AG04449 (cell line): Measurements from ENCODE around the gene SHE.

Experiments
- CTCF ChIA-PET: fragments of 350-600 bp; formaldehyde crosslinking; extraction: SDS; loops from one replicate; lab custom pipeline; 2021; ENCODE audit warnings: antibody characterized with exemption; lab: Yijun Ruan, JAX
- POLR2A ChIA-PET: fragments of 400-600, 350-600 bp; formaldehyde crosslinking; extraction: SDS; loops from one replicate; lab custom pipeline; 2020; ENCODE audit warnings: antibody characterized with exemption, inconsistent platforms; lab: Yijun Ruan, JAX
- DNase-seq: peaks from one replicate; pipeline ENCODE4 v3.0.0-alpha.2; 2010; ENCODE audit warnings: low read depth, low spot score
- H3K4me3 ChIP-seq: 2 replicates; pipeline ENCODE4 v1.5.1; 2011; ENCODE audit warnings: low read depth, mild to moderate bottlenecking, control low read depth, low read length
- TF ChIP-seq, protein P1 (sequence below): IDR thresholded peaks from one replicate; pipeline ENCODE4 v1.5.1; 2011; ENCODE audit warnings: mild to moderate bottlenecking, moderate library complexity, low read length, control low read depth, inconsistent platforms; ENCODE audit not compliant: insufficient read depth; ENCODE audit errors: missing control alignments

Gene SHE

DNA sequence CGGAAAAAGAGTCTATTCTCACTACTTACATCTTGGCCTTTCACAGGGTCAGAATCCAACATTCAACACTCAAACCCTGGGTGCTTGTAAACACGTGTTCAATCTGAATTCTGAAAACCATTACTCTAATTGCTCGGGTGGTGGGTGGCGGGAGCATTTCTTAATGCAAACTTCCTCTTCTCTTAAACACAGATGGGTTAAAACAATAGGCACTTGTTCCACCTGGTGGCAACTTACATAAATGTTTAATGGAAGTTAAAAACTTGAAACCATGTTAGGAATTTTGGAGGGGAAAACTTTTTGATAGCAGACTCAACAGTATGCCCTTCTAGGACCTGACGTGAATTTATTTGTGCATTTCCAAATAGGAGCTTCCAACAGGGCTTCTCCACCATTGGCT, 23.6 kb downstream of the SHE start:
- ChIA-PET POLR2A (interaction anchor here (0.6 to 1.1 kb wide), 2 partner anchors 55 to 152 kb away, joined by 3 to 4 read pairs; no protein-coding TSS in a partner anchor), CTCF (interaction anchor here (1.0 to 7.1 kb wide), 32 partner anchors 8 to 580 kb away, joined by 3 to 118 read pairs (median 4); partner anchors contain the start of genes LENEP and PMVK)
- TF ChIP-seq, protein P1, sequence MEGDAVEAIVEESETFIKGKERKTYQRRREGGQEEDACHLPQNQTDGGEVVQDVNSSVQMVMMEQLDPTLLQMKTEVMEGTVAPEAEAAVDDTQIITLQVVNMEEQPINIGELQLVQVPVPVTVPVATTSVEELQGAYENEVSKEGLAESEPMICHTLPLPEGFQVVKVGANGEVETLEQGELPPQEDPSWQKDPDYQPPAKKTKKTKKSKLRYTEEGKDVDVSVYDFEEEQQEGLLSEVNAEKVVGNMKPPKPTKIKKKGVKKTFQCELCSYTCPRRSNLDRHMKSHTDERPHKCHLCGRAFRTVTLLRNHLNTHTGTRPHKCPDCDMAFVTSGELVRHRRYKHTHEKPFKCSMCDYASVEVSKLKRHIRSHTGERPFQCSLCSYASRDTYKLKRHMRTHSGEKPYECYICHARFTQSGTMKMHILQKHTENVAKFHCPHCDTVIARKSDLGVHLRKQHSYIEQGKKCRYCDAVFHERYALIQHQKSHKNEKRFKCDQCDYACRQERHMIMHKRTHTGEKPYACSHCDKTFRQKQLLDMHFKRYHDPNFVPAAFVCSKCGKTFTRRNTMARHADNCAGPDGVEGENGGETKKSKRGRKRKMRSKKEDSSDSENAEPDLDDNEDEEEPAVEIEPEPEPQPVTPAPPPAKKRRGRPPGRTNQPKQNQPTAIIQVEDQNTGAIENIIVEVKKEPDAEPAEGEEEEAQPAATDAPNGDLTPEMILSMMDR, result no peak
- DNase-seq, result no peak
- H3K4me3 ChIP-seq, result no peak overlapping the region

DNA sequence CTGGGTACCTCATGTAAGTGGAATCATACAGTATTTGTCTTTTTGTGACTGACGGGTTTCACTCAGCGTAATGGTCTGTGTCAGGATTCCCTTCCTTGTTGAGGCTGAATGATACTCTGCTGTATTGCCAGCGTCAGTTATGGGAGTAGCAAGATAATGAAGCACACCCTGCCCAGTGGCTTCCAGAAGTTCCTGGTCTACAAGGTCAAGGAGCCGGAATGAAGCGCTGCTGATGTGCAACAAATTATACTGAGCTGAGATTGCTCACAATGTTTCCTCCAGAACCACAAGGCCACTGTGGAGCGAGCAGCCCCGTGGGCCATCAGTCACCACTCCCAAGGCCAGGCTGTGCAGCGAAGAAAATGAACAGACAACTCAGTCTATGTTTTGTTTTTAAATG, 24.2 kb downstream of the SHE start:
- DNase-seq, result no peak
- H3K4me3 ChIP-seq, result no peak overlapping the region
- POLR2A ChIA-PET, result no interaction called here
- CTCF ChIA-PET, result interaction anchor here (0.6 to 3.7 kb wide), 5 partner anchors 13 to 192 kb away, joined by 3 to 24 read pairs (median 3); no protein-coding TSS in a partner anchor
- TF ChIP-seq, protein P1, result no peak

DNA sequence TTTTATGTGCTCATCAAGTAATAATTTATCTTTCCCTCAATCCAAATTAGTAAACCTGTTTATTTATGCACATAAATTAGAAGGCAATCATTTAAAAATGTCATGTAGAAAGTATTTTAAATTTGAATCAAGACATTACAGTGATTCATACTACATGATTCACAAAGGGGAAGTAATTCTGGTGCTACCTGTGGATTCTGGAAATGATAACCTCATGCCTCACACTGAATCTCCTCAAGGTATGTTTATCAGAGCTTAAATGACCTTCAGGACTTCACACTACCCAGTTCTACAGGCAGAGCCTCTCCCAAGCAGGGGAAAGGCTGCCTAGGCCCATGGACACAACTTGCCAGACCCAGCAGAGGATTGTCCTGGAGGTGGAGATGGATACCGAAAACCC, 25.4 kb downstream of the SHE start:
- TF ChIP-seq, protein P1, result no peak
- no peak overlapping the region for H3K4me3 ChIP-seq
- no peak for DNase-seq
- ChIA-PET POLR2A (no interaction called here), CTCF (interaction anchor here (0.7 to 2.5 kb wide), 6 partner anchors 9 to 152 kb away, joined by 3 to 6 read pairs (median 4); no protein-coding TSS in a partner anchor)

DNA sequence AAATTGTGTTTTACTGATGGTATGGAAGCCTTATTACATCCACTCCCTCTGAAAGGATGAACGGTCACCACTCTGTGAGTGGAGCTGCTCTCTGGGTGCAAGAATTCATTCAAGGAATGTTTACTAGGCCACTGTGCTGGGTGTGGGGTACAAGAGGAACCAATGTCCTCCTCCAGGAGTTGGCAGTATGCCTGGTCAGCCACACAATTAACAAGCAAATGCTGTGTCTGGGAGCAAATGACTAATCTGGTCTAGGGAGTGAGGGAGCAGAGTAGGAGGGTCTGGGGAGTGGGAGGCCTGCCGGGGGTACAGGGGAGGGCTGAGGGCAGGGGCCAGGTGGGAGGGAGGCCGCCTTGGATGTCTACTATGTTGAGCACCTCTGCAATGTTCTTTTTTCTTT, 27.4 kb downstream of the SHE start:
- TF ChIP-seq, protein P1, result no peak

DNA sequence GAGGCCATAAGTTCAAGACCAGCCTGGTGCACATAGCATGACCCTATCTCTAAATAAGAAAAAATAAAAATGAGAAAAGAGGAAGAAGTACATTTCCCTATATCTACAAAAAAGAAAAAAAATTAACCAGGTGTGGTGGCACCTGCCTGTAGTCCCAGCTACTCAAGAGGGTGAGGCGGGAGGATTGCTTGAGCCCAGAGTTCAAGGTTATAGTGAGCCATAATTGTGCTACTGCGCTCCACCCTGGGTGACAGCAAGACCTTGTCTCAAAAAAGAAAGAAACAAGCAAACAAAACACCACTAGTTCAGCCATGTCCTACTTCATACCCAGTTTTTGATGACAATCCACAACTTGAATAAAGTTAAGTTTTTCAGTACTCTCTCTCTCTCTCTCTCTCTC, 30.9 kb downstream of the SHE start:
- DNase-seq, result no peak
- H3K4me3 ChIP-seq, result no peak overlapping the region
- ChIA-PET CTCF (interaction anchor here (1.3 to 3.0 kb wide), 3 partner anchors 9 to 137 kb away, joined by 3 to 13 read pairs (median 4); no protein-coding TSS in a partner anchor), POLR2A (no interaction called here)
- TF ChIP-seq, protein P1, result no peak

More for the DNA sequence above, 27.4 kb downstream of the SHE start:
- DNase-seq, result peak; percentile 80
- no peak overlapping the region for H3K4me3 ChIP-seq
- ChIA-PET CTCF (interaction anchor here (0.8 to 1.7 kb wide), 2 partner anchors 72 to 150 kb away, joined by 3 to 4 read pairs; no protein-coding TSS in a partner anchor), POLR2A (no interaction called here)

DNA sequence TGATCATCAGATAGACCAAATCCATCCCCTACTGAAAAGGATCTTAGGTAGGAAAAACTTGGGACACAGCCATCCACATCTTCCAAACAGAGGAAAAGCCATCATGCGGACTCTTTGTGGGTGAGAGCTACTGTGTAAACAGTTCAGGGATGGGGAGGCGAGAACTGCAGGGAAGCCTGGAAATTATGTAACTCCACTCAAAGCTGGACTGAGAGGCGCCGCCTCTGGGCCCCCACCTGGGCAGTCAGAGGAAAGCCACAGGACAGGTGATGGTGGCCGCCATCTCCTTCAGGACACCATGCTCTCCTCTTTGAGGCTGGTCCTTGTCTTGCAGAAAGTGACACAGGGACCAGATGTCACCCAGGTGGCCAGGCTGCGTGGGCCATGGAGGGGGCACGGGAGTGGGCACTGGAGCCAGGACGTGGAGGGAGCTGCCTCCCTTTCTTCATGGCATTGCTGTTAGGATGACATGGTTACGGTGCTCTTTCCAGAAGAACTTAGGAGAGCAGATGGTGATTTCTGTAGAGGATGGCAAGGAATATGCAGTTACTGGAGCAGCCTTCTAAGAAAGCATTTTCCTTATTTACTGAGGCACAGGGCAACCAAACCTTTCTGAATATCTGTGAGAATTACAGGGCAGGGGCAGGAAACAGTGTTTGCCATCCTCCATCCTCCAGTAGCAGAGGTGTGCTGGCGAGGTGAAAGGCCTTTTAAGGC, 32.2 kb downstream of the SHE start:
- TF ChIP-seq, protein P1, result no peak
- ChIA-PET POLR2A (no interaction called here), CTCF (interaction anchor here (3.0 kb wide), 1 partner anchor 10 kb away, joined by 13 read pairs; no protein-coding TSS in a partner anchor)
- H3K4me3 ChIP-seq, result no peak overlapping the region
- no peak for DNase-seq
